Measurements from ENCODE around the gene MED12L.
"Not testable (repeated sequence)": the region's sequence is repeated elsewhere in the genome, so short reads cannot be mapped to it uniquely, and the experiment has no call there.

The MED12L gene

GRCh38 chr3:151144760-151145159, 59.3 kb downstream of the MED12L start:
- DNase-seq, result no peak

GRCh38 chr3:151145713-151146070, 60.2 kb downstream of the MED12L start:
- DNase-seq, result no peak

GRCh38 chr3:151146071-151146730, 60.7 kb downstream of the MED12L start:
- DNase-seq, result peak; percentile 88

- DNase-seq, result no peak
Observed at GRCh38 chr3:151146731-151147091, 61.2 kb downstream of the MED12L start.

GRCh38 chr3:151147299-151147698, 61.8 kb downstream of the MED12L start:
- no peak for DNase-seq

GRCh38 chr3:151152455-151153079, 67.1 kb downstream of the MED12L start:
- DNase-seq, result no peak

- no peak for DNase-seq
Observed at GRCh38 chr3:151154566-151154965, 69.1 kb downstream of the MED12L start.

GRCh38 chr3:151155409-151156128, 70.1 kb downstream of the MED12L start:
- no peak for DNase-seq

GRCh38 chr3:151156618-151157216, 71.3 kb downstream of the MED12L start:
- DNase-seq, result peak; percentile 48

- DNase-seq, result no peak
Observed at GRCh38 chr3:151159806-151160205, 74.3 kb downstream of the MED12L start.

GRCh38 chr3:151165226-151165625, 79.8 kb downstream of the MED12L start:
- DNase-seq, result no peak

- DNase-seq, result no peak
Observed at GRCh38 chr3:151166161-151166560, 80.7 kb downstream of the MED12L start.

- DNase-seq, result peak; percentile 16
Observed at GRCh38 chr3:151168269-151169094, 83.0 kb downstream of the MED12L start.

- DNase-seq, result no peak
Observed at GRCh38 chr3:151169262-151169947, 83.9 kb downstream of the MED12L start.

- DNase-seq, result not testable (repeated sequence)
Observed at GRCh38 chr3:151169948-151170679, 84.7 kb downstream of the MED12L start.

- no peak for DNase-seq
Observed at GRCh38 chr3:151171145-151171757, 85.8 kb downstream of the MED12L start.

- DNase-seq, result no peak
Observed at GRCh38 chr3:151174351-151174750, 88.9 kb downstream of the MED12L start.

GRCh38 chr3:151175952-151176351, 90.5 kb downstream of the MED12L start:
- no peak for DNase-seq

- no peak for DNase-seq
Observed at GRCh38 chr3:151178208-151178845, 92.9 kb downstream of the MED12L start.

GRCh38 chr3:151182349-151183079, 97.0 kb downstream of the MED12L start:
- no peak for DNase-seq

Data from NCI-H2171 (cell line).